Measurements from ENCODE around the gene GPR137C.
"Not testable (repeated sequence)": the region's sequence is repeated elsewhere in the genome, so short reads cannot be mapped to it uniquely, and the experiment has no call there.

GPR137C gene

GRCh38 chr14:52568454-52568853, 15.8 kb downstream of the GPR137C start:
- not testable (repeated sequence) for DNase-seq (ENCODE audit: low read depth)

- no peak for DNase-seq (ENCODE audit: low read depth)
Measured at GRCh38 chr14:52575858-52576257, 23.2 kb downstream of the GPR137C start.

GRCh38 chr14:52583544-52583943, 30.9 kb downstream of the GPR137C start:
- DNase-seq (ENCODE audit: low read depth), result no peak

- no peak for DNase-seq (ENCODE audit: low read depth)
Measured at GRCh38 chr14:52589646-52590045, 37.0 kb downstream of the GPR137C start.

- DNase-seq (ENCODE audit: low read depth), result no peak
Measured at GRCh38 chr14:52590318-52590717, 37.7 kb downstream of the GPR137C start.

GRCh38 chr14:52596320-52596719, 43.7 kb downstream of the GPR137C start:
- DNase-seq (ENCODE audit: low read depth), result no peak

- no peak for DNase-seq (ENCODE audit: low read depth)
Measured at GRCh38 chr14:52596861-52597260, 44.2 kb downstream of the GPR137C start.

GRCh38 chr14:52598568-52598967, 45.9 kb downstream of the GPR137C start:
- DNase-seq (ENCODE audit: low read depth), result no peak

GRCh38 chr14:52599974-52600373, 47.3 kb downstream of the GPR137C start:
- no peak for DNase-seq (ENCODE audit: low read depth)

GRCh38 chr14:52602131-52602530, 49.5 kb downstream of the GPR137C start:
- no peak for DNase-seq (ENCODE audit: low read depth)

- no peak for DNase-seq (ENCODE audit: low read depth)
Measured at GRCh38 chr14:52607061-52607460, 54.4 kb downstream of the GPR137C start.

- DNase-seq (ENCODE audit: low read depth), result no peak
Measured at GRCh38 chr14:52609445-52610044, 56.9 kb downstream of the GPR137C start.

GRCh38 chr14:52610187-52610586, 57.6 kb downstream of the GPR137C start:
- DNase-seq (ENCODE audit: low read depth), result no peak

- DNase-seq (ENCODE audit: low read depth), result no peak
Measured at GRCh38 chr14:52618602-52619001, 66.0 kb downstream of the GPR137C start.

- no peak for DNase-seq (ENCODE audit: low read depth)
Measured at GRCh38 chr14:52619687-52620086, 67.1 kb downstream of the GPR137C start.

- DNase-seq (ENCODE audit: low read depth), result no peak
Measured at GRCh38 chr14:52640137-52640536, 87.5 kb downstream of the GPR137C start.

- no peak for DNase-seq (ENCODE audit: low read depth)
Measured at GRCh38 chr14:52641745-52642144, 89.1 kb downstream of the GPR137C start.

- DNase-seq (ENCODE audit: low read depth), result no peak
Measured at GRCh38 chr14:52649511-52649910, 96.9 kb downstream of the GPR137C start.

GRCh38 chr14:52650774-52651173, 98.1 kb downstream of the GPR137C start:
- no peak for DNase-seq (ENCODE audit: low read depth)

GRCh38 chr14:52656905-52657304, 104.3 kb downstream of the GPR137C start:
- DNase-seq (ENCODE audit: low read depth), result no peak

- no peak for DNase-seq (ENCODE audit: low read depth)
Measured at GRCh38 chr14:52660325-52660724, 107.7 kb downstream of the GPR137C start.

GRCh38 chr14:52660832-52661231, 108.2 kb downstream of the GPR137C start:
- DNase-seq (ENCODE audit: low read depth), result no peak

- no peak for DNase-seq (ENCODE audit: low read depth)
Measured at GRCh38 chr14:52661314-52661713, 108.7 kb downstream of the GPR137C start.

- DNase-seq (ENCODE audit: low read depth), result no peak
Measured at GRCh38 chr14:52663850-52664249, 111.2 kb downstream of the GPR137C start.

- no peak for DNase-seq (ENCODE audit: low read depth)
Measured at GRCh38 chr14:52678591-52678990, 126.0 kb downstream of the GPR137C start.

Measured in fibroblast of the conjunctiva (primary cell).